Activated T-cell treated with anti-CD3 and anti-CD28 coated beads, Interleukin-2, amount 50 U/mL, for 24 hours (primary cell): ENCODE results near the gene COL18A1.

ENCODE experiments used
- DNase-seq: peaks from one replicate; pipeline ENCODE4 v3.0.0-alpha.2; 2020
- H3K27ac Mint-ChIP-seq: 2 replicates; pipeline ENCODE4 v1.8.0; 2020; ENCODE audit warnings: mild to moderate bottlenecking, mixed read lengths
- H3K27me3 Mint-ChIP-seq: 2 replicates; pipeline ENCODE4 v1.8.0; 2020; ENCODE audit warnings: mixed read lengths
- H3K36me3 Mint-ChIP-seq: 2 replicates; pipeline ENCODE4 v1.8.0; 2020; ENCODE audit warnings: low read depth, mixed read lengths
- H3K4me1 Mint-ChIP-seq: 2 replicates; pipeline ENCODE4 v1.8.0; 2020; ENCODE audit warnings: low read depth, mixed read lengths
- H3K4me3 Mint-ChIP-seq: 2 replicates; pipeline ENCODE4 v1.8.0; 2020; ENCODE audit warnings: mild to moderate bottlenecking, moderate library complexity, mixed read lengths
- H3K9me3 Mint-ChIP-seq: 2 replicates; pipeline ENCODE4 v1.8.0; 2020; ENCODE audit warnings: mixed read lengths

Gene COL18A1

GRCh38 chr21:45475004-45475685, 70.2 kb downstream of the COL18A1 start:
- Mint-ChIP-seq H3K4me1 (peaks cover 32% of the 10 kb centered on the region), H3K36me3 (no peaks in the 10 kb centered on the region), H3K9me3 (no peaks in the 10 kb centered on the region), H3K4me3 (no peak overlapping the region), H3K27me3 (no peaks in the 10 kb centered on the region), H3K27ac (no peak overlapping the region)
- no peak for DNase-seq

DNA sequence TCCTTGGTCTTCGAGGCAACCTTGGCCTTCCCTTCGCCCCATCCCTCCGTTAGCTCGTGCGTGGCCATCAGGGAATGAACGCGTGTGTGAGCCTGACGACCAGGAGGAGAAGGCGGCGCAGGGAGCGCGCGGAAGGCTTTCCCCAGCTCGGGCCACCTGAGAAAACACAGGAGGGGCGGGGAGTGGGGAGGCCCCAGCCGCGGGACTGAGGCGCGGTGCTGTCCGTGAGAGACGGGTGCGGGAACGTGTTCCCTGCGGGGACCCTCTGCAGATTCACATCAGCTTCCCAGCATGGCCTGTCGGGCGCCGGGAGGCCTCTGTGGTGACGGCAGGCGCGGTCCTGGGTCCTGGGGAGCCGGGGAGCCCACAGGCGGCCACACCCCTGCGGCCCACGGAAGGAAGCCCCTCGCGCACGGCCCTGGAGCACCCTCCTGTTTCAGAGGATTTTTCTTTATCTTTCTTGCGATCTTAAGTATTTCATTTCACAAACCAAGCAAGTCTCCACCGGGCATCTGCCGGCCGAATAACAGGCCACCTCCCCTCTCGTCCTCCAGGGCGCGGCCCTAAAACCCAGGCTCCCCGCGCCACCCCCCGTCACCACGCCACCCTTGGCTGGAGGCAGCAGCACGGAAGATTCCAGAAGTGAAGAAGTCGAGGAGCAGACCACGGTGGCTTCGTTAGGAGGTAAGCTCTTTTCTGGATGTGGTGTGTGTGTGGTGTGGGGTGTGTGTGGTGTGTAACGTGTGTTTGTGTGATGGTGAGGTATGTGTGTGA, 71.0 kb downstream of the COL18A1 start:
- no peaks in the 10 kb centered on the region for H3K27me3 Mint-ChIP-seq
- DNase-seq: no peak
- no peaks in the 10 kb centered on the region for H3K36me3 Mint-ChIP-seq
- no peak overlapping the region for H3K27ac Mint-ChIP-seq
- H3K4me1 Mint-ChIP-seq: peaks cover 27% of the 10 kb centered on the region
- no peak overlapping the region for H3K4me3 Mint-ChIP-seq
- H3K9me3 Mint-ChIP-seq: no peaks in the 10 kb centered on the region

GRCh38 chr21:45476582-45476981, 71.6 kb downstream of the COL18A1 start:
- no peaks in the 10 kb centered on the region for H3K9me3 Mint-ChIP-seq
- H3K4me1 Mint-ChIP-seq: peaks cover 21% of the 10 kb centered on the region
- no peak for DNase-seq
- H3K4me3 Mint-ChIP-seq: no peak overlapping the region
- no peaks in the 10 kb centered on the region for H3K36me3 Mint-ChIP-seq
- H3K27ac Mint-ChIP-seq: no peak overlapping the region
- no peaks in the 10 kb centered on the region for H3K27me3 Mint-ChIP-seq

- Mint-ChIP-seq H3K27me3 (no peaks in the 10 kb centered on the region), H3K36me3 (no peaks in the 10 kb centered on the region), H3K27ac (peak overlapping the region; percentile 93), H3K9me3 (no peaks in the 10 kb centered on the region), H3K4me1 (peaks cover 20% of the 10 kb centered on the region), H3K4me3 (peak overlapping the region; percentile 70)
- no peak for DNase-seq
Observed at GRCh38 chr21:45477176-45478114, 72.5 kb downstream of the COL18A1 start.

- H3K36me3 Mint-ChIP-seq: no peaks in the 10 kb centered on the region
- peak overlapping the region; percentile 93 for H3K27ac Mint-ChIP-seq
- H3K27me3 Mint-ChIP-seq: no peaks in the 10 kb centered on the region
- H3K9me3 Mint-ChIP-seq: no peaks in the 10 kb centered on the region
- H3K4me3 Mint-ChIP-seq: peak overlapping the region; percentile 70
- peak; percentile 87 for DNase-seq
- H3K4me1 Mint-ChIP-seq: peaks cover 20% of the 10 kb centered on the region
Observed at GRCh38 chr21:45478115-45478801, 73.3 kb downstream of the COL18A1 start.

DNA sequence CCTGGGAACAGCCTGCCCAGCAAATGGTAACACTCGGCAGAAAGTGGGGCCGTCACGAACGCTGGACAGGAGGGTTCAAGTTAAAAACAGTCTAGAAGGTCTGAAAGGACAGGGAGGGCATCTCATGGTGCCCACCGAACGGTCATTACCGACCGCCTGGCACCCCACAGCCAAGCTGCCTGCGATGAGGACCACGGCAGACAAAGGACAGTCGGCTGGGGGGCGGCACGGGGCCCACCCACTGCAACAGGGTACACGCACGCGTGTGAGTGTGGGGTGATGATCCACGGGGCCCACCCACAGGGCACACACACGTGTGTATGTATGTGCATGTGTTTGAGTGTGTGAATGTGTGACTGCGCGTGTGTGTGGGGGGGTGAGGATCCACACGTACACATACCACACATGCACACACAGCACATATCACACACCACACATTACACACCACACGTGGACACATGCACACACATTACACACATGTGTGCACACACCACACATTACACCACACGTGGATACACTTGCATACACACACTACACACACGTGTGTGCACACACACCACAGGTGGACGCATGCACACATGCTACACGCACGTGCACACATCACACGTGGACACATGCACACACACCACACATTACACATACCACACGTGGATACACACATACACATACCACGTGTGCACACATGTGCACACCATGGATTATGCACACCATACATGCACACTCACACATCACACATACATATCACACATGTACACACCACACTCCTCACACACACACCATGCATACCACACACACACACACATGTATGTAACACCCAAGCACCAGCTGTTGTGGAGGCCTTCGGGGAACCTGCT, 74.1 kb downstream of the COL18A1 start:
- Mint-ChIP-seq H3K9me3 (peaks cover under 1% of the 10 kb centered on the region), H3K4me1 (peaks cover 20% of the 10 kb centered on the region), H3K4me3 (peak overlapping the region; percentile 70), H3K36me3 (no peaks in the 10 kb centered on the region), H3K27ac (peak overlapping the region; percentile 93), H3K27me3 (no peaks in the 10 kb centered on the region)
- DNase-seq: no peak

- Mint-ChIP-seq H3K9me3 (peaks cover 6% of the 10 kb centered on the region), H3K27ac (no peak overlapping the region), H3K4me3 (no peak overlapping the region), H3K4me1 (peaks cover 20% of the 10 kb centered on the region), H3K27me3 (no peaks in the 10 kb centered on the region), H3K36me3 (no peaks in the 10 kb centered on the region)
- DNase-seq: no peak
Observed at GRCh38 chr21:45479691-45480675, 75.0 kb downstream of the COL18A1 start.

DNA sequence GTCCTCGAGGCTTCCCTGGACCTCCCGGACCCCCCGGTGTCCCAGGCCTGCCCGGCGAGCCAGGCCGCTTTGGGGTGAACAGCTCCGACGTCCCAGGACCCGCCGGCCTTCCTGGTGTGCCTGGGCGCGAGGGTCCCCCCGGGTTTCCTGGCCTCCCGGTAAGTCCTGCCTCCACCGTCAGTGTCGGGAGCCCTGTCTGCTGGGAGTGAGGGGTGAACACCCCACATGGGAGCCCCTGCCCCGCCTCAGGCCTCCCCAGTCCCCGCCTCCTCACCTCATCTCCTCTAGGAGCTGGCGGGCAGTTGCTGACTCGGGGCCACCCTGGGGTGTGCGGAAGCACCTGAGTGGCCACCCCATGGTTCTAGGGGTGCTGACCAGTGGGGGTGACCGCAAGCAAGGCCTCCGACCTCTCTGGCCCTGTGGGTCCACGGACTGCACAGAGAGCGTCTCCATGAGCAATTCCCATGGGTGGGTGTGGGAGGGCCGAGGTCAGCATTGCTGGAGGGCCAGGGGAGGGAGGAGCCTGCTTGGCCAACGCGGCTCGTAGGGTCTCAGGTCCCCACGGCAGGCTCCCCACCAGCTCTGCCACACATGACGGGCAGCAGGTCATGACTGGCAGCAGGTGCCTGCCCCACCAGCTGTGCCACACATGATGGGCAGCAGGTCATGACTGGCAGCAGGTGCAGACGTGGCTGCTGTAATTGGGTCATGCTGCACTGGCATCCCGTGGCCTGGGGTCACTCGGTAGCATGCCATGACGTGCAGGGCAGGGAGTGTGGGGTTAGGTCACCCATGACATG, 75.9 kb downstream of the COL18A1 start:
- no peaks in the 10 kb centered on the region for H3K36me3 Mint-ChIP-seq

DNA sequence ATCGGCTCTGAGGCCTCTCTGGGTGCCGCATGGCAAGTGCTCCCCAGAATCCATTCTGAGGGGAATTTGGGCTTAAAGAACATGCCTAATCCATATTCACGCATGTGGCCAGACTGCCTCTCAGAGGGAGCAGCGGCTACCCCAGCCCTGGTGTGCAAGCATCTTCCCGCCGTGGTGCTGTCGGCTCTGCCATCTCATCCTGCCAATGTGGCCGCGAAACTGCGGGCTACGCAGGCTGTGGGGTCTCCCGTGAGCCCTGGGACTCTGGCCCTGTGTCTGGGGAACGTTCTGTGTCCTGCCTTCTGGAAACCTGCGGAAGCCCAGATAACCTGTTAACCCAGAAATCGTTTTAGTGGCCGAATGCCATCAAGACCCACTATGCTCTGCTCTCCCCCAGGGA, 76.6 kb downstream of the COL18A1 start:
- H3K27me3 Mint-ChIP-seq: no peaks in the 10 kb centered on the region
- H3K4me1 Mint-ChIP-seq: peaks cover 19% of the 10 kb centered on the region
- peaks cover 6% of the 10 kb centered on the region for H3K9me3 Mint-ChIP-seq
- H3K36me3 Mint-ChIP-seq: no peaks in the 10 kb centered on the region
- no peak for DNase-seq
- H3K27ac Mint-ChIP-seq: no peak overlapping the region
- no peak overlapping the region for H3K4me3 Mint-ChIP-seq

More for the DNA sequence above, 75.9 kb downstream of the COL18A1 start:
- no peak overlapping the region for H3K4me3 Mint-ChIP-seq
- no peak for DNase-seq
- no peaks in the 10 kb centered on the region for H3K27me3 Mint-ChIP-seq
- no peak overlapping the region for H3K27ac Mint-ChIP-seq
- peaks cover 20% of the 10 kb centered on the region for H3K4me1 Mint-ChIP-seq
- H3K9me3 Mint-ChIP-seq: peaks cover 6% of the 10 kb centered on the region

- Mint-ChIP-seq H3K4me1 (peaks cover 17% of the 10 kb centered on the region), H3K27me3 (no peaks in the 10 kb centered on the region), H3K4me3 (no peak overlapping the region), H3K9me3 (peaks cover 6% of the 10 kb centered on the region), H3K36me3 (no peaks in the 10 kb centered on the region), H3K27ac (no peak overlapping the region)
- DNase-seq: no peak
Observed at GRCh38 chr21:45481977-45482898, 77.3 kb downstream of the COL18A1 start.
